GM12878 (cell line): Measurements from ENCODE around the gene GBX1. TPM values are rescaled to one million over a fixed set of nuclear protein-coding genes. Genes with fewer than 3 reads are reported as not detected.

Experiments
- ATAC-seq: fragments of 200-7000 bp; cut with Tn5 transposase; 3 replicates; pipeline ENCODE4 v1.9.1; 2020; ENCODE audit warnings: mild to moderate bottlenecking, moderate library complexity
- BruUV-seq: library from RNA; stranded (reverse); fragments of 400-500 nt; replicated peaks from 2 replicates; lab custom pipeline; 2021; lab: Mats Ljungman, UMichigan
- CTCF ChIA-PET: fragments of 300-600 bp; sonication (Branson Sonifier 250); formaldehyde crosslinking; extraction: SDS; loops from one replicate; lab custom pipeline; 2021; ENCODE audit warnings: inconsistent platforms; lab: Yijun Ruan, JAX
- POLR2A ChIA-PET: fragments of 350-600 bp; formaldehyde crosslinking; extraction: SDS; loops from one replicate; lab custom pipeline; 2021; ENCODE audit warnings: inconsistent platforms; lab: Charles Lee
- RAD21 ChIA-PET: fragments of 300-600 bp; sonication (Branson Sonifier 250); formaldehyde crosslinking; loops from one replicate; lab custom pipeline; 2023; ENCODE audit warnings: antibody characterized with exemption; ENCODE audit not compliant: unreplicated experiment; lab: Charles Lee
- SMC1A ChIA-PET: fragments of 300-600 bp; sonication (Branson Sonifier 250); formaldehyde crosslinking; loops from one replicate; lab custom pipeline; 2023; ENCODE audit not compliant: unreplicated experiment, uncharacterized antibody; lab: Charles Lee
- DNase-seq: peaks from one replicate; pipeline ENCODE4 v3.0.0-alpha.2; 2011; ENCODE audit warnings: low read depth, low spot score
- FAIRE-seq: peaks from 3 replicates; lab custom pipeline; 2011; peaks lifted over from hg19 to GRCh38; lab: Jason Lieb, UNC
- H2AFZ ChIP-seq: 2 replicates; pipeline ENCODE4 v1.6.0; 2011; ENCODE audit warnings: low read depth, low read length, control low read depth; ENCODE audit not compliant: control insufficient read depth
- H3K27ac ChIP-seq: 2 replicates; pipeline ENCODE4 v1.5.1; 2011; ENCODE audit warnings: control low read depth; ENCODE audit not compliant: control insufficient read depth, insufficient read depth
- H3K27me3 ChIP-seq, 2 experiments: replicated peaks in 1 of 2; 2 replicates each; pipeline versions ENCODE4 v1.6.0 to v1.6.1; 2011; ENCODE audit warnings: low read length in 1 of 2; ENCODE audit not compliant: control insufficient read depth in 2 of 2, insufficient read depth in 2 of 2
- H3K36me3 ChIP-seq, 2 experiments: 2 replicates each; pipeline ENCODE4 v1.5.1; 2011; ENCODE audit warnings: low read length in 1 of 2; ENCODE audit not compliant: control insufficient read depth in 2 of 2, insufficient read depth in 2 of 2
- H3K4me1 ChIP-seq: 2 replicates; pipeline ENCODE4 v1.6.1; 2011; ENCODE audit warnings: mild to moderate bottlenecking, low read length, moderate library complexity, mixed read lengths; ENCODE audit not compliant: control insufficient read depth, insufficient read depth
- H3K4me2 ChIP-seq: 2 replicates; pipeline ENCODE4 v1.6.0; 2011; ENCODE audit warnings: control low read depth; ENCODE audit not compliant: control insufficient read depth, insufficient read depth
- H3K4me3 ChIP-seq: fragments of 200-600 bp; sonication (generic); 2 replicates; pipeline ENCODE4 v1.5.1; 2016
- H3K79me2 ChIP-seq: 2 replicates; pipeline ENCODE4 v1.6.0; 2011; ENCODE audit warnings: low read length; ENCODE audit not compliant: control insufficient read depth, insufficient read depth
- H3K9ac ChIP-seq: 2 replicates; pipeline ENCODE4 v1.8.0; 2011; ENCODE audit warnings: low read length, control low read depth, mixed read lengths; ENCODE audit not compliant: control insufficient read depth, insufficient read depth
- H3K9me3 ChIP-seq: replicated peaks from 3 replicates; pipeline ENCODE4 v1.5.1; 2011; ENCODE audit warnings: mild to moderate bottlenecking, low read length; ENCODE audit not compliant: control insufficient read depth, insufficient read depth
- H4K20me1 ChIP-seq: 2 replicates; pipeline ENCODE4 v1.6.0; 2011; ENCODE audit not compliant: control insufficient read depth, insufficient read depth
- CEBPB ChIP-seq, 2 experiments: fragments of 150-350 bp in 1 of 2; IDR thresholded peaks; 2 replicates each; pipeline ENCODE4 v1.6.1; 2012 to 2014; ENCODE audit warnings: low read depth in 2 of 2, low read length in 2 of 2, borderline replicate concordance in 1 of 2, inconsistent platforms in 1 of 2
- HCFC1 ChIP-seq: fragments of 150-350 bp; IDR thresholded peaks from 2 replicates; pipeline ENCODE4 v1.6.1; 2014; ENCODE audit warnings: low read length
- MEF2B ChIP-seq: fragments of 450-650 bp; IDR thresholded peaks from 2 replicates; pipeline ENCODE4 v1.6.1; 2018; ENCODE audit warnings: mild to moderate bottlenecking, moderate library complexity; ENCODE audit not compliant: partially characterized antibody, poor library complexity, severe bottlenecking
- SIX5 ChIP-seq: IDR thresholded peaks from 2 replicates; pipeline ENCODE4 v1.6.1; 2011; ENCODE audit warnings: mild to moderate bottlenecking, low read depth, low read length, moderate library complexity; ENCODE audit not compliant: severe bottlenecking
- TCF7 ChIP-seq: IDR thresholded peaks from 2 replicates; pipeline ENCODE4 v1.6.1; 2014; ENCODE audit warnings: antibody characterized with exemption, borderline replicate concordance
- WGBS: methylation state at CpG from one replicate; pipeline ENCODE4 v1.1.6; 2016; ENCODE audit warnings: low lambda C conversion rate; ENCODE audit not compliant: insufficient replicate concordance, insufficient coverage; ENCODE audit errors: missing lambda C conversion rate; 5-methylcytosine and 5-hydroxymethylcytosine counted together
- in situ Hi-C: fragments of 300-500 bp; cut with MboI; formaldehyde crosslinking; loops from 9 replicates; pipeline ENCODE4 v1.14.3; 2018; ENCODE audit warnings: mixed read lengths
- intact Hi-C: fragments of 100-400 bp; cut with micrococcal nuclease; formaldehyde crosslinking; loops from one replicate; pipeline ENCODE4 v1.14.2; 2022; ENCODE audit not compliant: unreplicated experiment
- polyA plus RNA-seq, 11 experiments: library from polyadenylated mRNA; depleted of rRNA in 4 of 11; unstranded in 6 of 11; stranded (reverse) in 5 of 11; fragments of >200 nt; fragmentation: Nextera tagmentation in 4 of 11; fragmentation: Illumina TruSeq in 1 of 11; extraction: Ambion mirVana in 4 of 11; extraction: Trizol in 1 of 11; gene quantifications; 1 replicate in 1 of 11; 2 replicates in 10 of 11; pipeline versions ENCODE4 v1.2.1 to v1.2.3, GENCODE V29; 2011 to 2016; ENCODE audit warnings: inconsistent platforms in 2 of 11, missing spikeins in 2 of 11, low read depth in 1 of 11
- total RNA-seq, 4 experiments: library from RNA; depleted of rRNA in 3 of 4; stranded (reverse); fragments of >200 nt in 3 of 4; fragmentation: Illumina TruSeq in 1 of 4; extraction: Trizol in 1 of 4; gene quantifications; 2 replicates each; pipeline versions ENCODE4 v1.2.1 to v1.2.3, GENCODE V29; 2013 to 2021
- TF ChIP-seq, protein P1 (sequence below): fragments of 150-350 bp; IDR thresholded peaks from 2 replicates; pipeline ENCODE4 v1.6.1; 2014; ENCODE audit warnings: mild to moderate bottlenecking, low read depth, low read length
- TF ChIP-seq, protein P2 (sequence below): fragments of 450-650 bp; formaldehyde crosslinking; IDR thresholded peaks from 2 replicates; pipeline ENCODE4 v1.4.0; 2022; ENCODE audit warnings: mild to moderate bottlenecking, moderate library complexity
- TF ChIP-seq, protein P3 (sequence below): fragments of 450-650 bp; IDR thresholded peaks from 2 replicates; pipeline ENCODE4 v1.6.1; 2016; ENCODE audit warnings: mild to moderate bottlenecking

GBX1 gene
- total and polyA plus RNA-seq, 10 of the 15 experiments (the other 5 are each of a cell fraction or from before 2014, with no cell fraction given): not detected

DNA sequence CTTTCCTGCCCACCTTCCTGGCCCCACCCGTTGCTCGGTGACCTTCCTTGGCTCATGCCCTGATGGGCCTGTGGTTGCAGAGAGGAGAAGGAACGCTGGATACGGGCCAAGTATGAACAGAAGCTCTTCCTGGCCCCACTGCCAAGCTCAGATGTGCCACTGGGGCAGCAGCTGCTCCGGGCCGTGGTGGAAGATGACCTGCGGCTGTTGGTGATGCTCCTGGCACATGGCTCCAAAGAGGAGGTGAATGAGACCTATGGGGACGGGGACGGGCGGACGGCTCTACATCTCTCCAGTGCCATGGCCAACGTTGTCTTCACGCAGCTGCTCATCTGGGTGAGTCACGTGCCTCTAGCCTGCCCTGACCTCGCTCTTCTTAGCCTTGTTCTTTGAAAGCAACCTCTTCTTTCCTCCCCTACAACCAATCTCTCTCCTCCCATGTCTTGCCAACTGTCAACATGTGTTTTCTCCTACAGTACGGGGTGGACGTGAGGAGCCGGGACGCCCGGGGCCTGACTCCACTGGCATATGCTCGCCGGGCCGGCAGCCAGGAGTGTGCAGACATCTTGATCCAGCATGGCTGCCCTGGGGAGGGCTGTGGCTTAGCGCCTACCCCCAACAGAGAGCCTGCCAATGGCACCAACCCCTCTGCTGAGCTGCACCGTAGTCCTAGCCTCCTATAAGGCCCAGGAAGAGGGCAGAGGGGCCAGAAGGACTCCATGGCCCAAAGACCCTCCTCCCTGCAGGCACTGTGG is 24.1 kb downstream of the GBX1 start:
- 91% methylated on average over 25 of the region's 25 CpGs for WGBS
- H4K20me1 ChIP-seq: no peaks in the 10 kb centered on the region
- ChIA-PET POLR2A (no interaction called here), RAD21 (no interaction called here)
- no peak for TF ChIP-seq TCF7
- TF ChIP-seq, protein P1, sequence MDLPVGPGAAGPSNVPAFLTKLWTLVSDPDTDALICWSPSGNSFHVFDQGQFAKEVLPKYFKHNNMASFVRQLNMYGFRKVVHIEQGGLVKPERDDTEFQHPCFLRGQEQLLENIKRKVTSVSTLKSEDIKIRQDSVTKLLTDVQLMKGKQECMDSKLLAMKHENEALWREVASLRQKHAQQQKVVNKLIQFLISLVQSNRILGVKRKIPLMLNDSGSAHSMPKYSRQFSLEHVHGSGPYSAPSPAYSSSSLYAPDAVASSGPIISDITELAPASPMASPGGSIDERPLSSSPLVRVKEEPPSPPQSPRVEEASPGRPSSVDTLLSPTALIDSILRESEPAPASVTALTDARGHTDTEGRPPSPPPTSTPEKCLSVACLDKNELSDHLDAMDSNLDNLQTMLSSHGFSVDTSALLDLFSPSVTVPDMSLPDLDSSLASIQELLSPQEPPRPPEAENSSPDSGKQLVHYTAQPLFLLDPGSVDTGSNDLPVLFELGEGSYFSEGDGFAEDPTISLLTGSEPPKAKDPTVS: no peak
- TF ChIP-seq, protein P2, sequence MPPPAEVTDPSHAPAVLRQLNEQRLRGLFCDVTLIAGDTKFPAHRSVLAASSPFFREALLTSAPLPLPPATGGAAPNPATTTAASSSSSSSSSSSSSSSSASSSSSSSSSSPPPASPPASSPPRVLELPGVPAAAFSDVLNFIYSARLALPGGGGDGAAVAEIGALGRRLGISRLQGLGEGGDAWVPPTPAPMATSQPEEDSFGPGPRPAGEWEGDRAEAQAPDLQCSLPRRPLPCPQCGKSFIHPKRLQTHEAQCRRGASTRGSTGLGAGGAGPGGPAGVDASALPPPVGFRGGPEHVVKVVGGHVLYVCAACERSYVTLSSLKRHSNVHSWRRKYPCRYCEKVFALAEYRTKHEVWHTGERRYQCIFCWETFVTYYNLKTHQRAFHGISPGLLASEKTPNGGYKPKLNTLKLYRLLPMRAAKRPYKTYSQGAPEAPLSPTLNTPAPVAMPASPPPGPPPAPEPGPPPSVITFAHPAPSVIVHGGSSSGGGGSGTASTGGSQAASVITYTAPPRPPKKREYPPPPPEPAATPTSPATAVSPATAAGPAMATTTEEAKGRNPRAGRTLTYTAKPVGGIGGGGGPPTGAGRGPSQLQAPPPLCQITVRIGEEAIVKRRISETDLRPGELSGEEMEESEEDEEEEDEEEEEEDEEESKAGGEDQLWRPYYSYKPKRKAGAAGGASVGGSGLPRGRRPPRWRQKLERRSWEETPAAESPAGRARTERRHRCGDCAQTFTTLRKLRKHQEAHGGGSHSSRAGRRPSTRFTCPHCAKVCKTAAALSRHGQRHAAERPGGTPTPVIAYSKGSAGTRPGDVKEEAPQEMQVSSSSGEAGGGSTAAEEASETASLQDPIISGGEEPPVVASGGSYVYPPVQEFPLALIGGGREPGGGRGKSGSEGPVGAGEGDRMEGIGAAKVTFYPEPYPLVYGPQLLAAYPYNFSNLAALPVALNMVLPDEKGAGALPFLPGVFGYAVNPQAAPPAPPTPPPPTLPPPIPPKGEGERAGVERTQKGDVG (CRISPR knock-in tag): no peak
- TF ChIP-seq, protein P3, sequence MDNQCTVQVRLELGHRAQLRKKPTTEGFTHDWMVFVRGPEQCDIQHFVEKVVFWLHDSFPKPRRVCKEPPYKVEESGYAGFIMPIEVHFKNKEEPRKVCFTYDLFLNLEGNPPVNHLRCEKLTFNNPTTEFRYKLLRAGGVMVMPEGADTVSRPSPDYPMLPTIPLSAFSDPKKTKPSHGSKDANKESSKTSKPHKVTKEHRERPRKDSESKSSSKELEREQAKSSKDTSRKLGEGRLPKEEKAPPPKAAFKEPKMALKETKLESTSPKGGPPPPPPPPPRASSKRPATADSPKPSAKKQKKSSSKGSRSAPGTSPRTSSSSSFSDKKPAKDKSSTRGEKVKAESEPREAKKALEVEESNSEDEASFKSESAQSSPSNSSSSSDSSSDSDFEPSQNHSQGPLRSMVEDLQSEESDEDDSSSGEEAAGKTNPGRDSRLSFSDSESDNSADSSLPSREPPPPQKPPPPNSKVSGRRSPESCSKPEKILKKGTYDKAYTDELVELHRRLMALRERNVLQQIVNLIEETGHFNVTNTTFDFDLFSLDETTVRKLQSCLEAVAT: no peak
- TF ChIP-seq HCFC1: no peak
- TF ChIP-seq CEBPB (IDR thresholded peaks at IDR 0.05; ENCODE audit: borderline replicate concordance in 1 of 2, low read depth in 2 of 2, low read length in 2 of 2): no peak
- TF ChIP-seq SIX5: no peak
- no peak for TF ChIP-seq MEF2B
- TF ChIP-seq, all 136 proteins: peak for 0
- ChIA-PET CTCF (interaction anchor here (1.4 kb wide), 1 partner anchor 29 kb away, joined by 3 read pairs; no protein-coding TSS in a partner anchor), SMC1A (no interaction called here)
- no peak overlapping the region for H3K9ac ChIP-seq
- no TSS peak for BruUV-seq
- no peaks in the 10 kb centered on the region for H3K9me3 ChIP-seq
- H3K4me2 ChIP-seq: no peak overlapping the region
- intact Hi-C loops (no loop called here), in situ Hi-C loops (no loop called here)
- H3K36me3 ChIP-seq: peaks cover 0 to 2% of the 10 kb centered on the region in 2 experiments; a peak in 3 of 4 replicates
- H2AFZ ChIP-seq: no peak overlapping the region
- H3K4me3 ChIP-seq: no peak overlapping the region
- no peaks in the 10 kb centered on the region for H3K27me3 ChIP-seq
- no peak for DNase-seq
- ATAC-seq: no peak
- no peaks in the 10 kb centered on the region for H3K4me1 ChIP-seq
- no peak for FAIRE-seq
- no peaks in the 10 kb centered on the region for H3K79me2 ChIP-seq
- H3K27ac ChIP-seq: no peak overlapping the region
